ENCODE results near the gene MPV17L.
"Not testable (repeated sequence)": the region's sequence is repeated elsewhere in the genome, so short reads cannot be mapped to it uniquely, and the experiment has no call there.

DNA sequence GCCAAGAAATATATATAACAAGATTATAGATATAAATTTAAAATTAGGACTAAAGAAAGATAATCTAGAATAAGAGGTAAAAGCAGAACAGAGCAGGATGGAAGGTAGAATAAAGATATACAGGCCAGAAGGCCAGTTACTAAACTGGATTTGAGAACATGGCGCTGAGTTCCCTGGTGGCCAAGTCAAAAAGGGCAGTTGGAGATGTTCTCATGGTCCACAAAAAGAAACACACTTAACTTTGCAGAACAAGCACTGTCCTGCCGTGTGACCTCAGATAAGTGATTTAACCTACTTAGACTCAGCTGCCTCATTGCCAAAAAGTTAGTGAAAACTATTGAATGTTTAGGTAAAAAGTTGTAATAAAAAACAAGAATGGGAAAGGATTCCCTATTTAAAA is 40.7 kb upstream of the MPV17L start:
- TF ChIP-seq EZH2 (IDR thresholded peaks at IDR 0.05); POLR2AphosphoS5 (IDR thresholded peaks at IDR 0.05; ENCODE audit: borderline replicate concordance, low read depth, low read length); FOXP2 (optimal IDR thresholded peaks at IDR 0.05; ENCODE audit: control extremely low read depth, extremely low read length, insufficient read depth): not testable (repeated sequence)

Data from SK-N-MC (cell line).